HG03103 (cell line): ENCODE results near the gene AP1M1.

ENCODE experiments used
- ATAC-seq: cut with Tn5 transposase; IDR thresholded peaks from one replicate; pipeline ENCODE4 v1.9.1; 2021; ENCODE audit warnings: low read depth; ENCODE audit not compliant: unreplicated experiment

Gene AP1M1

DNA sequence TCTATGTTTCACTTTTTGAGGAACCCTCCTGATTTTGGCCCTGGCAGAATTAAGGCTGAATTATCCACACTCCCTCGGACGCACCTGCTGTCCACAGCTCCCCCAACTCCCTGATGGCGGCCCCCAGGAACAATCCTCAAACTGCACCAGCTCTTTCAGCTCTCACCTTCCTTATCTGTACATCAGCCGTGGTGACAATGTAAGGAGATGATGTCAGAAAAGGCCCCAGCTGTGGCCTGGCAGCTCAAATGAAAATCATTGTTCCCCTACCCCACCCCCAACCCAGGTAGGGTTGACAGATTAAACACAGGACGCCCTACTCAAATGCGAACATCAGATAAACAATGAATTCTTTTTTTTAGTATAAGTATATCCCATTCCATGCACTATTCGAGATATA is 91.9 kb downstream of the AP1M1 start:
- ATAC-seq, result no peak

DNA sequence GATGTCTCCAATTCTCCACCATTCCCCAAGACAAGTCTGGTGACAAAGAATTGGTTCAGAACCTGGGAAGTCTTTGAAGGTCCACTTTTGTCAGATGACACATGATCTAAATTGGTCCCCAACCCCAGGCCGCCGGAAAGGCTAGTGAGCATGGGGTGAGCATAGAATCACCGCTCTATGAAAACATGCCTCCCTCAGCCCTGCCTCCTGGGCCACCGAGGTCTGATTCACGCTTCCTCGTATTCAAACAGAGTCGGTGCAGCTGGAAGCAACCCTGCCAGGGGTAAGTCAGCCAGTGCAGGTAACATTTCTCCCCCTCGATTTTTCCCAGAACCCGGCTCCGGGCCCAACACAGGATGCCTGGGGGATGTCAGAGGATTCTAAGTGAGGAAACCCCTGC is 93.0 kb downstream of the AP1M1 start:
- no peak for ATAC-seq

DNA sequence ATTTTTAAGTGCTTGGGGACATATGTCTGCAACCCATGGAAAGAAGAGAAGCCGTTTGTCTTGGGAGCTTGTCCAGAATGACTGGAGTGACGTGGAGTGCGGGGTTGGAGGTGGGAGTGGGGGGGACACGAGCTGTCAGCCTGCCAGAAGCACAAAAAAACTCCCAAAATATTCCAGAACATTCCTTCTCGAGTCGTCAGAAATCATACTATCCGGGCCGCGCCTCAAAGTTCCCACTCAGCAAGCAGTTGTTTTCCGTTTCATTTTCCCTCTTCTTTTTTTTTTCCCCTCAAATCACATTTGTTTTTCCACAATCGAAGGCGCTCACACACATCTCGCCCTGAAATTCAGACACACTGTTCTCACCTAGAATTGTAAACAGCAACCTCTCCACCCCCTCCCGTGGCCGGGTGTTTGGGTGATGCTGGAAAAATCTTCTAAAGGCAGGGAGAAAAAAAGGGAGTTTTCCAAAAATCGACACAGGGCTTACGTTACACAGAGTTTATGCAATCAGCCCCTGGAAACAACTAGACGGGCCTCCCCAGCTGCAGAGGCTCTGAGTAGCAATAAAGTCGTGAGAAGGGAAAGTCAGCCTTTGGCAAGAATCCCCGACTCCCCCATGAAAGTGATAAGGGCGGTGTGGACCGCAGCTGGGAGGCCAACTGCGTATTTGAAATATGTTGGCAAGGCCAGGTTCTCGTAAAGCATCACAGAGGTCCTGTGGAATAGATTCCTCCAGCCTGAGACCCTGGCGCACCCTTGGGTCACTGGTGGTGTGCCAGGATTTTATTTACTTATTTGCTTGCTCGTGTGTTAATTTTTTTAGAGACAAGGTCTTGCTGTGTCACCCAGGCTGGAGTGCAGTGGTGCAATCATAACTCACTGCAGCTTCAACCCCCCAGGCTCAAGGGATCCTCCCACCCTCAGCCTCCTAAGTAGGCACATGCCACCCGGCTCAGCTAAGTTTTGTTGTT is 95.7 kb downstream of the AP1M1 start:
- ATAC-seq, result no peak

DNA sequence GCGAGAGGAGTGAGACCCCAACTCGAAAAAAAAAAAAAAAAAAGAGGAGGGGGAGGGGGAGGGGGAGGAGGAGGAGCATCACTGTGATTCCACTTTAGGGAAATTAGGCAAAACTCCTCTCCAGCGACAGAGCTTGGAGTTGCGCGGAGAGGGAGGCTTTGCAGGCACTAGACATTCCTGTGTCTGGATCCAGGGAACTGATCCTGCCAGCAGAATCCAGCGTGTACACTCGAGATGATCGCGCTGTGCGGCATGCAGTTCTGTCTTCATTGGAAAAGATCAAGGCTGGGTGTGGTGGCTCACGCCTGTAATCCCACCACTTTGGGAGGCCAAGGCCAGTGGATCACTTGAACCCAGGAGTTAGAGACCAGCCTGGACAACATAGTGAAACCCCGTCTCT is 97.3 kb downstream of the AP1M1 start:
- no peak for ATAC-seq
